ENCODE data around the gene MYLK2.

MYLK2 gene

DNA sequence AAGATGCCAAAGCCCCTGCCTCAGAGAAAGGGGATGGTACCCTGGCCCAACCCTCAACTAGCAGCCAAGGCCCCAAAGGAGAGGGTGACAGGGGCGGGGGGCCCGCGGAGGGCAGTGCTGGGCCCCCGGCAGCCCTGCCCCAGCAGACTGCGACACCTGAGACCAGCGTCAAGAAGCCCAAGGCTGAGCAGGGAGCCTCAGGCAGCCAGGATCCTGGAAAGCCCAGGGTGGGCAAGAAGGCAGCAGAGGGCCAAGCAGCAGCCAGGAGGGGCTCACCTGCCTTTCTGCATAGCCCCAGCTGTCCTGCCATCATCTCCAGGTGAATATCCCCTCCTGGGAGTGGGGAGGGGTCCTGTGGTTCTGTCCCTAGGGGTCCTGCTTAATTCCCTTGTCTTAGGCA lies 1.1 kb downstream of the MYLK2 start:
- no peak overlapping the region for H2AFZ ChIP-seq (ENCODE audit: low read depth, low read length)

DNA sequence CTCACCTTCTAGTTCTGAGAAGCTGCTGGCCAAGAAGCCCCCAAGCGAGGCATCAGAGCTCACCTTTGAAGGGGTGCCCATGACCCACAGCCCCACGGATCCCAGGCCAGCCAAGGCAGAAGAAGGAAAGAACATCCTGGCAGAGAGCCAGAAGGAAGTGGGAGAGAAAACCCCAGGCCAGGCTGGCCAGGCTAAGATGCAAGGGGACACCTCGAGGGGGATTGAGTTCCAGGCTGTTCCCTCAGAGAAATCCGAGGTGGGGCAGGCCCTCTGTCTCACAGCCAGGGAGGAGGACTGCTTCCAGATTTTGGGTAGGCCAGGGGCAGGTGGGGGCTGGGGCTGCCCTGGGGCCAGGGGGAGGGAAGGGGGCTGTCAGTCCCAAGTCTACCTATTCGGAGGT lies 2.3 kb downstream of the MYLK2 start:
- Histone ChIP-seq H3K9me3 (ENCODE audit: insufficient read depth, low read length) (no peaks in the 10 kb centered on the region), H3K4me2 (ENCODE audit: low read length) (no peak overlapping the region), H3K4me3 (ENCODE audit: low read length) (no peak overlapping the region), H3K27me3 (ENCODE audit: low read depth, low read length) (no peaks in the 10 kb centered on the region), H3K9ac (ENCODE audit: low read length) (no peak overlapping the region), H4K20me1 (ENCODE audit: insufficient read depth, low read length) (no peaks in the 10 kb centered on the region), H3K27ac (ENCODE audit: low read length) (no peak overlapping the region), H3K4me1 (ENCODE audit: low read length) (0 out of 2 replicates have a peak, but pooled peaks cover 3% of the 10 kb centered on the region), H2AFZ (ENCODE audit: low read depth, low read length) (no peak overlapping the region), H3K79me2 (ENCODE audit: low read length) (no peaks in the 10 kb centered on the region), H3K36me3 (replicated peaks; ENCODE audit: low read depth, low read length) (no peaks in the 10 kb centered on the region)
- TF ChIP-seq, protein P1, sequence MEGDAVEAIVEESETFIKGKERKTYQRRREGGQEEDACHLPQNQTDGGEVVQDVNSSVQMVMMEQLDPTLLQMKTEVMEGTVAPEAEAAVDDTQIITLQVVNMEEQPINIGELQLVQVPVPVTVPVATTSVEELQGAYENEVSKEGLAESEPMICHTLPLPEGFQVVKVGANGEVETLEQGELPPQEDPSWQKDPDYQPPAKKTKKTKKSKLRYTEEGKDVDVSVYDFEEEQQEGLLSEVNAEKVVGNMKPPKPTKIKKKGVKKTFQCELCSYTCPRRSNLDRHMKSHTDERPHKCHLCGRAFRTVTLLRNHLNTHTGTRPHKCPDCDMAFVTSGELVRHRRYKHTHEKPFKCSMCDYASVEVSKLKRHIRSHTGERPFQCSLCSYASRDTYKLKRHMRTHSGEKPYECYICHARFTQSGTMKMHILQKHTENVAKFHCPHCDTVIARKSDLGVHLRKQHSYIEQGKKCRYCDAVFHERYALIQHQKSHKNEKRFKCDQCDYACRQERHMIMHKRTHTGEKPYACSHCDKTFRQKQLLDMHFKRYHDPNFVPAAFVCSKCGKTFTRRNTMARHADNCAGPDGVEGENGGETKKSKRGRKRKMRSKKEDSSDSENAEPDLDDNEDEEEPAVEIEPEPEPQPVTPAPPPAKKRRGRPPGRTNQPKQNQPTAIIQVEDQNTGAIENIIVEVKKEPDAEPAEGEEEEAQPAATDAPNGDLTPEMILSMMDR (IDR thresholded peaks at IDR 0.05; ENCODE audit: low read depth, low read length), result no peak
- TF ChIP-seq EZH2phosphoT487 (IDR thresholded peaks at IDR 0.05; ENCODE audit: low read depth), result no peak

More for the DNA sequence above, 1.1 kb downstream of the MYLK2 start:
- Histone ChIP-seq H3K36me3 (replicated peaks; ENCODE audit: low read depth, low read length) (no peaks in the 10 kb centered on the region), H3K4me1 (ENCODE audit: low read length) (0 out of 2 replicates have a peak, but pooled peaks cover 3% of the 10 kb centered on the region), H4K20me1 (ENCODE audit: insufficient read depth, low read length) (no peaks in the 10 kb centered on the region), H3K4me3 (ENCODE audit: low read length) (no peak overlapping the region), H3K79me2 (ENCODE audit: low read length) (no peaks in the 10 kb centered on the region), H3K9ac (ENCODE audit: low read length) (no peak overlapping the region), H3K9me3 (ENCODE audit: insufficient read depth, low read length) (no peaks in the 10 kb centered on the region), H3K4me2 (ENCODE audit: low read length) (no peak overlapping the region), H3K27ac (ENCODE audit: low read length) (no peak overlapping the region), H3K27me3 (ENCODE audit: low read depth, low read length) (no peaks in the 10 kb centered on the region)
- TF ChIP-seq, protein P1 (IDR thresholded peaks at IDR 0.05; ENCODE audit: low read depth, low read length), result no peak
- no peak for TF ChIP-seq EZH2phosphoT487 (IDR thresholded peaks at IDR 0.05; ENCODE audit: low read depth)

DNA sequence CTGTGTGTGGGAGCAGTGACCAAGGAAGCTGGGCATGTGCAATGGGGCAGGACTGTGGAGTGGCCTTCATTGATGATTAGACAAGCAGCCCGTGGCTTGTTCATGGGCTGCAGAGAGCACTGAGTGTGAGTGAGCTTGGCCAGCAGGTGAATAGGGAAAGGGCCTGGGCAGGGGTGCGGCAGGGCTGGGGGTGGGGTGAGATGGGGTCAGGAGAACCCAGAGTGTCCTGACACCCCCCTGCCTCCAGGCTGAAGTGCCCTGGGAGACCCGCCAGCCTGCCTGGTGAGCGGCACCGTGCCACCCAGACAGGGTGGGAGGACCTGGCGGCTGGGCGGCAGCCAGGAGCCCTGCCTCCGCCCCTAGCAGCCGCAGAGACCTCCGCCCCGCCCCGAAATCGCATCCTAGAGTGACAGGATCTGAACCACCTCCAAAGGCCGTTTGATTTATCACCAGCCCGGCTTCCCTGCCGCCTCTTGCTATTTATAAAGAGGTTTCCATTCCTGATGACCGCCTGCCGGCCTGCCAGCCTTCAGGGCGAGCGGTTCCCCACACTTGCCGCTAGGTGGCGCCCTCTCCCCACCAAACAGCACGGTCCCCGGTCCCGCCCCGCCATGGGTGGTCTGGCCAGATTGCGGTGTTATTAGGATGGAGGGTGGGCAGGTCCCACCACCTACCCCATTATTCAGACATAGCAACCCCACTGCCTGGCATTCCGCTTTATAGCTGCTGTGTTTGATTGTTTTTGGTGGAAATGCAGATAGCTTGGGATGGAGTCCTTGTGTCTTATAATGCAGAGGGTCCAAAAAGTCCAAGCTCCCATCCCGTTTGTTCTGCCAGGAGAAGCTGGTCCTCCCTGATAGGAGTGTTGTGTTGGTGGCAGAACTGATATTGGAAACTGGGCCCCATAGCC lies 3.5 kb downstream of the MYLK2 start:
- TF ChIP-seq, protein P1 (IDR thresholded peaks at IDR 0.05; ENCODE audit: low read depth, low read length), result peak; percentile 99
- TF ChIP-seq EZH2phosphoT487 (IDR thresholded peaks at IDR 0.05; ENCODE audit: low read depth), result no peak
- Histone ChIP-seq H3K27ac (ENCODE audit: low read length) (no peak overlapping the region), H3K27me3 (ENCODE audit: low read depth, low read length) (no peaks in the 10 kb centered on the region)

DNA sequence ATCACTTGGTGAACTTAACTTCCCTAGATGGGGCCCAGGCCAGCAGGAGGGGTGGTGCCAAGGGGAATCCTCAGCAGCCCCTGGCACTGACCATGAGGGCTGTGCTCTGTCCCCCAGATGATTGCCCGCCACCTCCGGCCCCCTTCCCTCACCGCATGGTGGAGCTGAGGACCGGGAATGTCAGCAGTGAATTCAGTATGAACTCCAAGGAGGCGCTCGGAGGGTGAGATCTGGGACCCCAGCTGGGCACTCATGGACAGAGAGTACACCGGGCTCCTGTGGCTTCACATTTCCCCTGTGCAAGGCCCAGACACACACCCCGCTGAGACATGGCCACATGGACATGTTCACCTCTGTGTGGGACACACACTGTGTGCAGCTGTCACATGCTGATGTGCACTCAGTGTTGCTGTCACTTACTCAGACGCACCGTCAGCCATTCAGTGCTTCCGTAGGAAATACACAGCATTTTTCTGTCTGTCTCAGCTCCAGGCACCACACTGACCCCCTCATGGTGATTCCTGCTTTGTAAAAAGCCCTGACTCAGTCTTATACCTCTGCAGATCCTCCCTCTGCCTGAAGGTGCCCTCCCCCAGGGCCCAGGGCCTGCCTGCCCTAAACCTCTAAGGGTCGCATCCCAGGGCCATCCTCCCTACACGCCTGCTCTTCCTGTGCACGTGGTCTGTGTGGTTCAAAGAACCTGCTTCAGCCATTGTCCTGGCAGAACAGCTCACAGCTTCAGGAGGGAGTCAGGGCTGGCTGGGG lies 4.4 kb downstream of the MYLK2 start:
- no peak overlapping the region for H2AFZ ChIP-seq (ENCODE audit: low read depth, low read length)
- TF ChIP-seq, protein P1 (IDR thresholded peaks at IDR 0.05; ENCODE audit: low read depth, low read length), result no peak
- H3K9ac ChIP-seq (ENCODE audit: low read length), result no peak overlapping the region
- H3K27me3 ChIP-seq (ENCODE audit: low read depth, low read length), result no peaks in the 10 kb centered on the region
- H3K4me1 ChIP-seq (ENCODE audit: low read length), result 0 out of 2 replicates have a peak, but pooled peaks cover 3% of the 10 kb centered on the region
- no peak overlapping the region for H3K27ac ChIP-seq (ENCODE audit: low read length)
- no peaks in the 10 kb centered on the region for H3K9me3 ChIP-seq (ENCODE audit: insufficient read depth, low read length)
- peak overlapping the region; percentile 57 for H3K4me2 ChIP-seq (ENCODE audit: low read length)
- H3K4me3 ChIP-seq (ENCODE audit: low read length), result 0 out of 2 replicates have a peak overlapping the region, but pooled peaks have one; percentile 58
- no peaks in the 10 kb centered on the region for H3K79me2 ChIP-seq (ENCODE audit: low read length)
- H4K20me1 ChIP-seq (ENCODE audit: insufficient read depth, low read length), result no peaks in the 10 kb centered on the region
- no peaks in the 10 kb centered on the region for H3K36me3 ChIP-seq (replicated peaks; ENCODE audit: low read depth, low read length)

More for the DNA sequence above, 3.5 kb downstream of the MYLK2 start:
- H3K79me2 ChIP-seq (ENCODE audit: low read length), result no peaks in the 10 kb centered on the region
- no peaks in the 10 kb centered on the region for H3K9me3 ChIP-seq (ENCODE audit: insufficient read depth, low read length)
- H3K4me2 ChIP-seq (ENCODE audit: low read length), result peak overlapping the region; percentile 57
- peak overlapping the region; percentile 58 for H3K4me3 ChIP-seq (ENCODE audit: low read length)
- no peaks in the 10 kb centered on the region for H4K20me1 ChIP-seq (ENCODE audit: insufficient read depth, low read length)
- H3K4me1 ChIP-seq (ENCODE audit: low read length), result 0 out of 2 replicates have a peak, but pooled peaks cover 3% of the 10 kb centered on the region
- H2AFZ ChIP-seq (ENCODE audit: low read depth, low read length), result peak overlapping the region; percentile 27; the same call in 1 of the 2 replicates
- no peaks in the 10 kb centered on the region for H3K36me3 ChIP-seq (replicated peaks; ENCODE audit: low read depth, low read length)
- no peak overlapping the region for H3K9ac ChIP-seq (ENCODE audit: low read length)
